DMS53 (cell line): ENCODE measurements around the gene AAMDC.

ENCODE experiments used
- DNase-seq: peaks from one replicate; lab custom pipeline; 2025; lab: John Stamatoyannopoulos, UW

AAMDC gene

GRCh38 chr11:77820565-77821348, at the start of gene AAMDC, which contains the start of gene RSF1:
Gene AAMDC (plus strand): TSS chr11:77821144. CDS start chr11:77842497, 21,353 bp downstream.
Gene RSF1 (minus strand): TSS chr11:77820722. CDS start chr11:77820714, 8 bp downstream.
- peak; percentile 100 for DNase-seq

- DNase-seq = no peak
Observed at GRCh38 chr11:77775936-77776335, 45.0 kb upstream of the AAMDC start.

GRCh38 chr11:77776455-77776854, 44.5 kb upstream of the AAMDC start:
- peak; percentile 69 for DNase-seq

- DNase-seq = no peak
Observed at GRCh38 chr11:77778118-77778517, 42.8 kb upstream of the AAMDC start.

DNA sequence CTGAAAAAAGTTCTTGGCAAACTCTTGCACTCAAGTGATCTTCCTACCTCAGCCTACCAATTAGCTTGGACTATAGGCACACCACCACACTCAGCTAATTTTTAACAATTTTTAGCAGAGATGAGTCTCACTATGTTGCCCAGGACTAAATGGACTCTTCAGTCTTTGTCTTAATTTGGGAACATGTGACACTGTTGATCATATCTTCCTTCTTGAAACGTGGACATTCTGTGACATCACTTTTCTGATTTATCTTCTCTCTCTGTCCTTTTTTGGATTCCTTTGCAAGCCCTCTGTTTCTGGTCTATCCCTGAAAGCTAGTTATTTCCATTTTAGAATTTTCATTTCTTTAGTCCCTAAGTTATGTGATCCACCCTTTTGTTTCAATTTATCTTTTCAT, 42.4 kb upstream of the AAMDC start:
- DNase-seq = no peak

DNA sequence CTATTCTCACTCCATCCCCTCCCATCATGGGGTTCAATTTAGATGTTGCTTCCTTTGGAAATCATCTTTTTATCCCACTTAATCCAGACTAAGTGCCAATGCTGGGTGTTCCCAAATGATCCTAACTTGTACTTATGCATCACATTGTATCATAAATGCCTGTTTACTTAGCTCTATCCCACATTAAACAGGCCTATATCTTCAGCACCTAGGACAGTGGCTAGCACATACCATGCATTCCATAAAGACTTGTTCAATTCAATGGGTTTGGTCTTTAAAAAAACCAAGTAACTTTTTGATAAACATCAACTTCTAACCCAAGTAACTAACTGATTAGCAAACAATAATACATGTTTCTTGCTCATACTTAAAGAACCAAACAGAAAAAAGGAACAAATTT, 41.0 kb upstream of the AAMDC start:
- DNase-seq = peak; percentile 24

DNA sequence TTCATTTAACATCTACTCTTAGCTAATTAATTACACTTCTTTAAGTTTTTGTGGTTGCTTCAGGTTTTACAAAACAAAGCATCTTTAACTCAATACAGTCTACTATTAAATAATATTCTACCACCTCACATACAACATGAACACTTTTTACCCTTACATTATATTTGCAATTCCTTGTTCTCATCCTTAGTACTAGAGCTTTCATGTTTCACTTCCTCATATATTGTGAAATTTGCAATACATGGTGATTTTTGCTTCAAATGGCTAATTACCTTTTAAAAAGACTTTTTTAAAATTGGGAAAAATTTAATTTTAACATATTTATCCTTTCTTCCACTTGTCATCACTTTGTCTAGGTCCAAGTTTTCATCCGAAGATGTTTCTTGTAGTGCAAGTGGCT, 37.9 kb upstream of the AAMDC start:
- no peak for DNase-seq

GRCh38 chr11:77784572-77784971, 36.4 kb upstream of the AAMDC start:
- DNase-seq = no peak

DNA sequence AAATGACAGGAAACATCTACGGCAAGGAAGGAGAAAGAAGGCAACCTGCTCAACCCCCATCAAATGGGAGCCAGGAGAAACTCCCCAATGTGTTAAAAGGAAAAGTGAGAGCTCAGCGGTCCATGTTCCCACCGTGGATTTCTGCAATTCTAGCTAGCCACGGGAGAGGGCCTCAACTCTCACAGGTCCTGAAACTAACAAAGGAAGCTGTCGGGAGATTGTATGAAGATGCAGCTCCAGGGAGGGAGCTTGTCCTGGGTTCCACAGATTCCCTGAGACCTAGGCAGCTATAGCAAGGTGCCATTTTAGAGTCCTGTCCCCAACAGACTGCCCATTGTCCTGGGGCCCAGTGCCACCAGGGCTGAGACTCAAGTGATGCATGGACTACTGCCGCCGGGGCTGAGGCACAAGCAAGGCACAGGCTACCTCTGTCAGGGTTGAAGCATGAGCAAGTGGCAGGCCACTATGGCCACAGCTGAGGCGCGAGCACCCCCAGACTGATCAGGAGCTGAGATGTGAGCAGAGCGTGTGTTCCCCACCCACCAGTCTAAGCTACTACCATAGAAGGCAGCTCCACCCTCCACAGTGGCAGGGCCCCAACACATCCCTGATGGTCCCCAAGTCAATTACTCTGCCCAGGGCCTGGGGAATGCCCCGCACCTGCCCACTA, 31.7 kb upstream of the AAMDC start:
- DNase-seq = peak; percentile 29

- peak; percentile 45 for DNase-seq
Observed at GRCh38 chr11:77789731-77790476, 31.0 kb upstream of the AAMDC start.

DNA sequence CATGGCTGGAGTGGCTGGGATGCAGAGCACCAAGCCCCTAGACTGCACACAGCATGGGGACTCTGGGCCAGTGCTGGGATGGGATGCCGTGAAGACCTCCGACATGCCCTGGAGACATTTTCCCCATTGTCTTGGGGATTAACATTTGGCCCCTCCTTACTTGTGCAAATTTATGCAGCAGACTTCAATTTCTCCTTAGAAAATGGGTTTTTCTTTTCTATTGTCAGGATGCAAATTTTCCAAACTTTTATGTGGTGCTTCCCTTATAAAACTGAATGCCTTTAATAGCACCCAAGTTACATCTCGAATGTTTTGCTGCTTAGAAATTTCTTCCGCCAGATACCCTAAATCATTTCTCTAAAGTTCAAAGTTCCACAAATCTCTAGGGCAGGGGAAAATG, 29.6 kb upstream of the AAMDC start:
- DNase-seq = no peak

GRCh38 chr11:77793972-77794371, 27.0 kb upstream of the AAMDC start:
- DNase-seq = no peak

DNA sequence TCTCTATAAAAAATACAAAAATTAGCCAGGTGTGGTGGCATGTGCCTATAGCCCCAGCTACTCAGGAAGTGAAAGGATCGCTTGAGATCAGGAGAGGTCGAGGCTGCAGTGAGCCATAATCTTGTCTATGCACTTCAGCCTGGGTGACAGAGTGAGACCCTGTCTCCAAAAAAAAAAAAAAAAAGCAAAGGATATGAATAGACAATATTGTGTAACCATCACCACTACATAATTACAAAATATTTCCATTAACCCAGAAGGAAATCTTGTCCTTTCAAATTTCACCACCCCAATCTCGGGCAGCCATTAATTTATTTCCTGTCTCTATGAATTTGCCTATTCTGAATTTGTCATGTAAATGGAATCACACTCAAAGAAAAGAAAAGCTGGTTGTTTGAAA, 21.6 kb upstream of the AAMDC start:
- no peak for DNase-seq

GRCh38 chr11:77800449-77800848, 20.5 kb upstream of the AAMDC start:
- DNase-seq = no peak

GRCh38 chr11:77801477-77801876, 19.5 kb upstream of the AAMDC start:
- DNase-seq = no peak

- DNase-seq = no peak
Observed at GRCh38 chr11:77806415-77806814, 14.5 kb upstream of the AAMDC start.

GRCh38 chr11:77806993-77807392, 14.0 kb upstream of the AAMDC start:
- DNase-seq = no peak

DNA sequence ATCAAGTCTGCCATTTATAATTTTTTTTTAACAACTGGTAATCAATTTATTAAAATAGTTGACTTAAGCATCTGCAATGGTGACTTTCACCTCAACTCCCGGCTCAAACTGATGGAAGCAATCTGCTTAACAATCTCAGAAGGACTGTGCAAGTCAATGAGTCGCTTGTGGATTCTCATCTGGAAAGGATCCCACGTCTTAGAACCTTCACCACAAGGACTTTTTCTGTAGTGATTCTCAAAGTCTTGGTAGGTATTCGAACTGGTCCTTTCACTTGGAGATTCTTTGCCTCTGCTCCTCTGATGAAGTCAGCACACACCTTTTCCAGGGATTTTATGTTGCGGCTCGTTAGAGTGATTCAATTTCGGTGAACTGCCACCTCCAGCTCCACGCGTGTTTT, 7.7 kb upstream of the AAMDC start:
- DNase-seq = no peak

- no peak for DNase-seq
Observed at GRCh38 chr11:77814848-77815247, 6.1 kb upstream of the AAMDC start.

- DNase-seq = no peak
Observed at GRCh38 chr11:77815459-77815858, 5.5 kb upstream of the AAMDC start.

DNA sequence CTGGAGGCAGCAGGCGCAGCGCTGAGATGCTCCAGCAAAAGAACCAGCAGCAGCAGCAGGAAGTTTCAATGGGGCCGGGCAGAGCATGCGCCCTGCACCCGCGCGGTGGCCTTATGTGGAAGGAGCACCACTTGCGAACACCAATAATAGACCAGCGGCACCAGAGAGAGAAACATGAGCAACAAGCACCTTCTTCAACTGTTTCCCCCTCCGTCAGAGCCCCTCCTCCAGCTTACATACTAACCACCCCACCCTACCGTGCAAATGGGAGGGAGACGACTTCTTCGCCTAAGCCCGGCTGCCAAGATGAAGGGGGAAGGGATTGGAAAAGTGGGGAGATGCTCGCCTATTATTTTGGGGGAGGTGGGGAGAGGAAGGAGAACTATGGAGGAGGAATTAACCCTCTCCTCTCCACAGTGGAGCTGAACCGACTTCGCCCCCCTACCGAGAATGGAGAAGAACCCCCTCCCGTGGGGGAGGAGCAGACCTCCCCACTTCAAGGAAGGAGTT, 1.5 kb upstream of the AAMDC start:
- peak; percentile 97 for DNase-seq

- peak; percentile 86 for DNase-seq
Observed at GRCh38 chr11:77819921-77820564, 901 bp upstream of the AAMDC start.
